Cardiac muscle cell (in vitro differentiated cells and primary cell): ENCODE data around the gene BLVRA. TPM values are rescaled to one million over a fixed set of nuclear protein-coding genes. Genes with fewer than 3 reads are reported as not detected.
A peak's percentile ranks its signal among the peaks of the same experiment; 100 is the strongest.

ENCODE experiments used
- DNase-seq, 2 donors: peaks; one replicate each; pipeline versions ENCODE4 v3.0.0 to v3.0.0-alpha.2; 2010 to 2017; ENCODE audit warnings: low read depth in 1 of 2, low spot score in 1 of 2
- H3K27ac ChIP-seq: fragments of 200-600 bp; sonication (generic); 2 replicates; pipeline ENCODE4 v1.5.1; 2016
- H3K27me3 ChIP-seq: fragments of 200-600 bp; sonication (generic); 2 replicates; pipeline ENCODE4 v1.6.0; 2016; ENCODE audit warnings: control low read depth
- H3K36me3 ChIP-seq: fragments of 200-600 bp; sonication (generic); 2 replicates; pipeline ENCODE4 v1.5.1; 2016; ENCODE audit warnings: control low read depth
- H3K4me1 ChIP-seq: fragments of 200-600 bp; sonication (generic); 2 replicates; pipeline ENCODE4 v1.8.1; 2017; ENCODE audit warnings: low read depth, mild to moderate bottlenecking, mixed run types
- H3K4me3 ChIP-seq: fragments of 200-600 bp; sonication (generic); 2 replicates; pipeline ENCODE4 v1.5.1; 2016; ENCODE audit warnings: mild to moderate bottlenecking
- H3K9me3 ChIP-seq: fragments of 200-600 bp; sonication (generic); 2 replicates; pipeline ENCODE4 v1.5.1; 2017; ENCODE audit warnings: low read depth, mild to moderate bottlenecking, control low read depth
- CTCF ChIP-seq: IDR thresholded peaks from 2 replicates; pipeline ENCODE4 v1.5.1; 2012; ENCODE audit warnings: low read depth, mild to moderate bottlenecking, low read length
- polyA plus RNA-seq: library from polyadenylated mRNA; unstranded; fragments of >200 nt; fragmentation: Nextera tagmentation; extraction: Ambion mirVana; gene quantifications from 2 replicates; pipeline ENCODE4 v1.2.1, GENCODE V29; 2016
- total RNA-seq: library from RNA; depleted of rRNA; stranded (reverse); fragments of >200 nt; gene quantifications from 2 replicates; pipeline ENCODE4 v1.2.3, GENCODE V29; 2016

The BLVRA gene
- total and polyA plus RNA-seq, 2 experiments from 2014 or later = 34.0 to 84.4 TPM

GRCh38 chr7:43761938-43762692 is 3.6 kb downstream of the BLVRA start:
- H3K4me1 ChIP-seq = peaks cover 26% of the 10 kb centered on the region
- H3K9me3 ChIP-seq = no peaks in the 10 kb centered on the region
- DNase-seq = no peak
- no peak overlapping the region for H3K27ac ChIP-seq
- H3K36me3 ChIP-seq = no peaks in the 10 kb centered on the region
- H3K27me3 ChIP-seq = no peaks in the 10 kb centered on the region
- H3K4me3 ChIP-seq = no peak overlapping the region
- TF ChIP-seq CTCF = no peak

GRCh38 chr7:43763183-43763582 is 4.7 kb downstream of the BLVRA start:
- Histone ChIP-seq H3K9me3 (no peaks in the 10 kb centered on the region), H3K4me3 (no peak overlapping the region), H3K36me3 (no peaks in the 10 kb centered on the region), H3K27me3 (no peaks in the 10 kb centered on the region), H3K4me1 (peaks cover 34% of the 10 kb centered on the region), H3K27ac (no peak overlapping the region)
- TF ChIP-seq CTCF = no peak
- DNase-seq = peak in 1 of 2 donors; percentile 18

GRCh38 chr7:43764039-43764761 is 5.7 kb downstream of the BLVRA start:
- Histone ChIP-seq H3K27ac (peak overlapping the region; percentile 34), H3K4me1 (peaks cover 38% of the 10 kb centered on the region), H3K36me3 (no peaks in the 10 kb centered on the region), H3K4me3 (no peak overlapping the region), H3K27me3 (no peaks in the 10 kb centered on the region), H3K9me3 (no peaks in the 10 kb centered on the region)
- TF ChIP-seq CTCF = no peak
- DNase-seq = peak; percentile 43 to 68

GRCh38 chr7:43764807-43765491 is 6.5 kb downstream of the BLVRA start:
- H3K36me3 ChIP-seq = no peaks in the 10 kb centered on the region
- TF ChIP-seq CTCF = no peak
- peak in 1 of 2 donors; percentile 44 for DNase-seq

GRCh38 chr7:43766564-43766963 is 8.1 kb downstream of the BLVRA start:
- DNase-seq = peak in 1 of 2 donors; percentile 28
- Histone ChIP-seq H3K27me3 (no peaks in the 10 kb centered on the region), H3K4me3 (no peak overlapping the region), H3K27ac (peak overlapping the region; percentile 62), H3K4me1 (peaks cover 35% of the 10 kb centered on the region), H3K9me3 (no peaks in the 10 kb centered on the region), H3K36me3 (no peaks in the 10 kb centered on the region)
- no peak for TF ChIP-seq CTCF

More at GRCh38 chr7:43764807-43765491, 6.5 kb downstream of the BLVRA start:
- H3K4me1 ChIP-seq = peaks cover 35% of the 10 kb centered on the region
- no peak overlapping the region for H3K4me3 ChIP-seq
- no peaks in the 10 kb centered on the region for H3K9me3 ChIP-seq
- H3K27me3 ChIP-seq = no peaks in the 10 kb centered on the region
- peak overlapping the region; percentile 34 for H3K27ac ChIP-seq
